Fibroblast of pulmonary artery (primary cell): ENCODE data around the gene WNT11.

Experiments
- DNase-seq: peaks from one replicate; pipeline ENCODE4 v3.0.0-alpha.2; 2010; ENCODE audit warnings: low read depth
- H3K4me3 ChIP-seq: replicated peaks from 2 replicates; pipeline ENCODE4 v1.5.1; 2011; ENCODE audit warnings: low read depth, mild to moderate bottlenecking, control low read depth, low read length, moderate library complexity
- TF ChIP-seq, protein P1 (sequence below): IDR thresholded peaks from 2 replicates; pipeline ENCODE4 v1.5.1; 2011; ENCODE audit warnings: mild to moderate bottlenecking, control low read depth, low read length, inconsistent platforms; ENCODE audit errors: missing control alignments

Gene WNT11

DNA sequence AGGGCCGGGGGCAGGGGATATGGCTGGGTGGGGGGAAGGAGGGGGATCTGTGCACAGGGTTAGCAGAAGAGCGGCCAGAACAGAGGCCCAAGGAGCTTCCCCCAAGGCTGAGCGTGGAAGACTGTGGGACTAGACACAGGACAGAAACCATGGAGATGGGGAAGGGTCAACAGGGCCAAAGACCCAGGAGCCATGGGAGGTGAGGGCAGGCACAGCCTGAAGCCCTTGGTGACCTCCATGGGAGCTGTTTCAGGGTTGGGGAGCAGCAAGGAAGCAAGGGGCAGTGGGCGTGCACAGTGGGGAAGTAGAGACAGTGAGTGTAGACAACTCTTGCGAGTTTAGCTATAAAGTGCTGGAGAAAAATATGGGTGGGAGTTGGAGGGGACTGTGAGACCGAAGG lies 56.6 kb downstream of the WNT11 start:
- DNase-seq, result no peak
- TF ChIP-seq, protein P1, sequence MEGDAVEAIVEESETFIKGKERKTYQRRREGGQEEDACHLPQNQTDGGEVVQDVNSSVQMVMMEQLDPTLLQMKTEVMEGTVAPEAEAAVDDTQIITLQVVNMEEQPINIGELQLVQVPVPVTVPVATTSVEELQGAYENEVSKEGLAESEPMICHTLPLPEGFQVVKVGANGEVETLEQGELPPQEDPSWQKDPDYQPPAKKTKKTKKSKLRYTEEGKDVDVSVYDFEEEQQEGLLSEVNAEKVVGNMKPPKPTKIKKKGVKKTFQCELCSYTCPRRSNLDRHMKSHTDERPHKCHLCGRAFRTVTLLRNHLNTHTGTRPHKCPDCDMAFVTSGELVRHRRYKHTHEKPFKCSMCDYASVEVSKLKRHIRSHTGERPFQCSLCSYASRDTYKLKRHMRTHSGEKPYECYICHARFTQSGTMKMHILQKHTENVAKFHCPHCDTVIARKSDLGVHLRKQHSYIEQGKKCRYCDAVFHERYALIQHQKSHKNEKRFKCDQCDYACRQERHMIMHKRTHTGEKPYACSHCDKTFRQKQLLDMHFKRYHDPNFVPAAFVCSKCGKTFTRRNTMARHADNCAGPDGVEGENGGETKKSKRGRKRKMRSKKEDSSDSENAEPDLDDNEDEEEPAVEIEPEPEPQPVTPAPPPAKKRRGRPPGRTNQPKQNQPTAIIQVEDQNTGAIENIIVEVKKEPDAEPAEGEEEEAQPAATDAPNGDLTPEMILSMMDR, result no peak
- no peak overlapping the region for H3K4me3 ChIP-seq

DNA sequence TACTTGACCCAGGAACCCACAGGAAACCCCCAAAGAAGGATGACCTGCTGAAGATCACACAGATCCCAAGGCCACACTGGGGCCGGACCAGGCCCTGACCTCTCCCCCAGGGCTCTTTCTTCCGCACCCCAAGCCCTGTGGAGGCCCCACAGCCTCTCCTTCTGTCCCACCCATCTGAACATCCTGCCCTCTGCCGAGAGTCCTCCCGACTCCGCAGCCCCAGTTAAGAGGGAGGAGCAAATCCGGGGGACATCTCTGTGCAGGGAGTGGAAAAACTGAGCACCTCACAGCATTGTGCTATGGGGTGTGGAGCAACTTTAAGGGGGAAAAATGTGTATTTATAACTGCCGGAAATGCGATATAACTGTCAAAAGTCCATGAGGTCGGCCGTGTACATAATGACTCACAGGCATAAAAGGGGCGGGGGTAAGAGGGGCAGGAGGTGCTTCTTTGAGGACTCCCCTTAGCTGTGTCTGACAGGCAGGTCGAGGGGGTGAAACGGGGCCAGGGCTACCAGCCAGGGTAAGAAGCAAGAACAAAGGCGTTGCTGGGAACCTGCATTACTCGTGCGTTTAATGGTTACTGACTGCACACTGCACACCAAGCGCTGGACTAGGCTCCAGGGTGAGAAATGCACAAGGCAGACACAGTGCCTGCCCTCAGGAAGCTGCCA lies 57.2 kb downstream of the WNT11 start:
- no peak overlapping the region for H3K4me3 ChIP-seq
- TF ChIP-seq, protein P1, result no peak
- DNase-seq, result peak; percentile 7

DNA sequence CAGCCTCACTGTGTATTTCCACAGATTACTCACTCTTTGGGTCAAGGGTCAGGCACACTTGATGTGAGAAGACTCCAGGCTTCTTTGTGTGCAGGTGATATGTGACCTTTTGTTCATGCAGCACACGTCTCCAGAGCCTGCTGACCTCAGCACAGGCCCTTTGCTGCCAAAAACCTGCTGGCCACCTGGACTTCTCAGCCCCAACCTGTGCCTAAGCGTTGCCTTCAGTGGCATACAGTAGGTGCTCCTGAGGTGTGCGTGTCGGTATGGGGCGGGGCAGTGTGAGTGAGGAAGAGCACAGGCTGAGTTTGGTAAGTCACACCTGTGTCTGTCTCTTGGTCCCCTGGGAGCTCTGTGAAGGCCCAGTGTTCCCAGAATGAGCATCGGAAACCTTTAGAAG lies 58.1 kb downstream of the WNT11 start:
- no peak overlapping the region for H3K4me3 ChIP-seq
- TF ChIP-seq, protein P1, result no peak
- DNase-seq, result no peak

DNA sequence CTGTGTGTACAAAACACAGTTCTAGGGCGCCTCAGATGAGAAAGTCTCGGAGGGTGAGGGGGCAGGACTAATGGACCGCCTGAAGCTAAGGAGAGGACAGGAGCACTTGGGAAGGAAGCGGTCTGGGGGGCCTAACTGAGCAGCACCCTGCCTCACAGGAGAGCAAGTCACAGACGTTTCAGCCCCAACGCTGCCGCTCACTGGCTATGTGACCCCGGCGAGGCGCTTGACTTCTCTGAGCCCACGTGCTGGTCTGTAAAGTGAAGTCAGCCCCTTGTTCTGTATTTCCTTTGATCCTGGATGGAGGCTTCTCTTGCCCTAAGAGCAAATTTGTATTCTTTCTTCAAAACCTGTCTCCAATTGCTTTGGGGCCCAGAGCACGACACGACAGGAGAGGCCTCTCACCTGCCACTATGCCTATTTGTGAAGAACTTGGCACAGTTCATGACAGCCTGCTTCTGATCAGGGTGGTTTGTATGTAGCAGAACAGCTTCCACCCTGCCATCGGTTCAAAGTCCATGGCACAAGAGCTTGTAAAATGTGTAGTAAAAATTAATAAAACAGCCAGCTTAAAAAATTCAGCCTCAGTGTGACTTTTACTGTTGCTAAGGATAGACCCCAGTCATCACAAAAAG lies 59.1 kb downstream of the WNT11 start:
- TF ChIP-seq, protein P1, result no peak
- H3K4me3 ChIP-seq, result no peak overlapping the region
- DNase-seq, result no peak

DNA sequence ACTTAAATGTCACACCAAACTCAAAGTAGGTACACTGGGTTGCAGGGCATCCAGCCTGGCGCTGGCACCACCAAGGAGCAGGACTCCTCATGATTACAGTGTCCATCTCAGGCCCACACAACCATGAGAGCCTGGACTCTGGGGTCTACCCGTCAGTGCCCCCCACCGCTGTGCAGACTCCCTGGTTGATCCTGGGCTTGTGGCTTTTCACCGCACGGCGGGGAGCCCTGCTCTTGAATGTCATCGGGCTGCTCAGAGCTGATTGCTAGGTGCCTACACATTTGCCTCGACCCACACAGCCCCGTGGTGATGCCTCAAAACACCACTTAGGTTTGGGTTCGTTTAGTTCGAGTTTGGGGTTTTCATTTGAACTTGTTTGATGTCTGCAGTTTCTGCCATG lies 63.0 kb downstream of the WNT11 start:
- H3K4me3 ChIP-seq, result no peak overlapping the region
- TF ChIP-seq, protein P1, result no peak
- DNase-seq, result no peak

DNA sequence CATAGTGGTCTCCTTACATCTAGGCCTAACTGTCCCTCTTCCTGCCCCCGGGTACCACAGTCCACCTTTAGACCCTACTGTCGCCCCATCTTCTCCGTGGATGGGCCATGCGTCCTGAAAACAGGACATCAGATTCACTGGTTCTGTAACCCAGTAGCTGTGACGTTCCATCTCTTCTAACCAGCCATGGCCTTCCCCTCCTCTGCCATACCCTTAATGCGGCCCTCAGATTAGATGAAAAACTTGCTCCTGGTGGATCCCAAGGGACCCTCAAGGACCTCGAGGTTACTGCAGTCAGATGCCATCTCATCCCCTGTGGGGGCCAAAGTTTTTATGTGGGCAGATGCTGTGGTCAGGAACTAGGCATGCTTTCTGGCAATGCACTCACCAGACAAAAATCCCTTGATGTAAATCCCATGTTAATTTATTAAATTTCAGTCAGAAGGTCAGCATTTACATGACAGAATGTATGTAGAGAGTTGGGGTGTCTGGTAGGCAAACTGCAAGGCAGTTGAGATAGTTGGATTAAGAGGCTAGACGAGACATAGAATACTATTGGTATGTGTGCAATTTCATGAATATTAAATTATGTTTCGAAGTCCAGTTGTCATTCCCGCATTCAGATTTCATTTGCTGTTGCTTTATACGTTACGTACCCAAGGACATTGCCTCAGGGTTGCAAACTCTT lies 64.3 kb downstream of the WNT11 start:
- DNase-seq, result no peak
- TF ChIP-seq, protein P1, result no peak
- no peak overlapping the region for H3K4me3 ChIP-seq
